A549 treated with ZK216348 at 1 μM for 4 hours (cell line): Measurements from ENCODE around the gene SMIM5. TPM values are rescaled to one million over a fixed set of nuclear protein-coding genes. Genes with fewer than 3 reads are reported as not detected.

Source experiments
- total RNA-seq: library from RNA; stranded (reverse); fragments of 200-300 nt; extraction: Qiagen RNA extraction; gene quantifications from 5 replicates; pipeline ENCODE4 v1.2.3, GENCODE V29; 2022; ENCODE audit warnings: low read depth

Gene SMIM5, protein sequence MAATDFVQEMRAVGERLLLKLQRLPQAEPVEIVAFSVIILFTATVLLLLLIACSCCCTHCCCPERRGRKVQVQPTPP
- total RNA-seq, result 0.64 to 1.4 TPM (median 1.1 TPM) in 5 replicates

DNA sequence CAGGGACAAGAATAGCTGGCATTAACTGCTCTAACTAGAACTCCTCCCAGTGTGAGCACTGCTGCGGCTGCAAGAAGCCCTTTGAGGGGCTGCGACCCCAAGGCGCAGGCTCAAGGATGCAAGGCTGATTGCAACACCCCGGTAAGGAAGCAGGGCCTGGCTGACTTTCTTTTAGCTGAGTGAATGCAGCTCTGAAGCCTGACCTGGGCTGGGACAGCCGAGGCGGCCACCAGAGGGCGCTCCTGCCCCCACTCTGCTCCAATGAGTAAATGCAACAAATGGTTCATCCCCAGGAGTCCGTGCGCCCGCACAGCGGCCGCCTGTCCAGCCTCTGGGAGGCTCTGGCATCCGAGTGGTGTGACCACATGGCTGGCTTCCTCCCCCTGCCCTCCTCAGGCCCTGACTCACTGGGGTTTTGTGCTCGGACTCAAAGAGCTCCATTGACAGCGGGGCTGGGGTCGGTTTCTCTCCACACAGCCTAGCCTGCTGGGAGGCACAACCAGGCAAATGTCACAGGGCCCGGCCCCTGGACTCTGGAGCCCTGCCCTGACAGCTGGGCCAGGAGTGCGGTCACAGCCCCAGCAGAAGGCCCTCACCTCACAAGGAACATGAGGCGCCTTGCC lies at the start of gene SMIM5:
TSS of gene SMIM5 (plus strand) at position 572 of the 623 bp plus-strand sequence. CDS start 6,768 bp downstream, outside the sequence.

DNA sequence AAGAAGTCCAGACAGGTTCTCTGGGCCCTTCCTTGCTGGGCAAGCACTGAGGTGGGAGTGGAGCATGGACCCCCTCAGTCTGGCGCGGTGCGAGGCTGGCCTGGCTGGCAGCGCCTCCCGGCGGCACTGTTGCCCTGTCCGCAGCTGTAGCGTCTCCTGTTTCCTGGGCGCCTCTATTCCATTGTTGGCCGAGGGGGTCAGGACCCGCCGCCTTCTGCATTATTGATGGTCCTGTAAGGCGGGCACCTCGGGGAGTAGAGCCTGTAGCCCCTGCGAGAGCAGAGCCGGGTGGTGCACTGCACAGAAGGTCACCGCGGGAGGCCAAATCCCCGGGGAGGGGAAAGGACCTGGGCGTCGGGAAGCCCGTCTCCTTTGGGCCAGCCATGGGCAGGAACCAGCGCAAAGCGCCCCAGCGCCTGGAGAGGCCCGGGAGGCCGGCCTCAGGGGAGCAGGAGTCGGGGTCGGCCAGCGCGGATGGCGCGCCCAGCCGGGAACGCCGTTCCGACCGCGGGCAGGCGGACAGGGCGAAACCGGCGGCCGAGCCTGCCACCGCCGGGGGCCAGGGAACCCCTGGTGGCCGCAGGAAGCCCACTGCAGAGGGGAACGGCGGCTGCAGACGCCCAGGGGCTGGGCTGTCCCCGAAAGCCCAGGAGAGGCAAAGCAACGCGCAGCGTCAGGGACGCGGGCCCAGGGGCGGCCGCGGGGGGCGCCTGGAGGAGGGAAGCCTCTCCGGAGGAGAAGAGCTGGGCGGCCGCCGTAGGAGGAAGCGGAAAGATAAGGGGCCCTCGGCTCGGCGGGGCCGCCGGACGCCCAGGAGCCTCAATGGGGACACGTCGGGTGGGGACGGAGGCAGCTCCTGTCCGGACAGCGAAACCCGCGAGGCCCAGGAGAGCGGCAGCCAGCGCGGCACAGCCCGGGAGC lies 45.3 kb upstream of the SMIM5 start, which contains the start of gene MYO15B:
TSS of gene MYO15B (plus strand) at position 126 of the 921 bp plus-strand sequence. CDS start at position 384, 258 bp downstream.

DNA sequence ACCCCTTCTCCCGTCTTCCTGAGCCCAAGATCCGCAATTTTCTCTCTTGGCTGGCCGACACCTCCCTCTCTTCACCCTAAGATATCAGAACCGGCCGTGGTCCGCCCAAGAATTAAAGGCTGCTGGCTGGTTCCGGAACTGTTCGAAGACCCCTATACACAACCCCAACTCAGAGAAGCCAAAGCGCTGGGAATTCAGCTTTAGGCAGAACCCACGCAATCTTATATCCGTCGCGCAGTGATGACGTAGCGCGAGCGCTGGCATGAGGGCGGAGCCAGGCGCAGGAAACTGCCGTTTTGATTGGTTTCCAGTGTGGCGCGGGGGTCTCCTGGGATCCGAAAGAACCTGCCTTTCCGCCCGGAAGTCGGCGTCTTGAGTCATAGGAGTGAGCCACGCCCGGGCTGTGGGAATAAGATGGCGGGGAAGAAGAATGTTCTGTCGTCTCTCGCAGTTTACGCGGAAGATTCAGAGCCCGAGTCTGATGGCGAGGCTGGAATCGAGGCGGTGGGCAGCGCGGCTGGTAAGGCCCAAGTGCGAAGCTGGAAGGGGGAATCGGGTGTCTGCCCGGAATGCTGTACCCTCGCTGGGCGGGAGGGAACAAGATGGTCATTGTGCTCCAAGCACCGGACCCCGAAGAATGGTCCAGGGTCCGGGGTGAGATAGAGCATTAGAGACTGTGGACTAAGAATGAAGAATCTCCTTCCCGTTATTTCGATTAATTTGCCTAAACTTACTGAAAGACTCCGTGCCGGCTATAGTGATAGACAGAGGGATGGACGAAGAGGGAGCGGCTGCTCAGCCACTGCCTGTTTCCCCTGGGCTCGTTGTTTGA lies 33.9 kb downstream of the SMIM5 start, which contains the start of the genes RECQL5 and SAP30BP:
TSS of gene RECQL5 (minus strand) at position 196 of the 832 bp plus-strand sequence. CDS start 597 bp downstream, outside the sequence.
TSS of gene SAP30BP (plus strand) at position 380 of the 832 bp plus-strand sequence. CDS start at position 415, 35 bp downstream.

Other genes with a start within 250 kb of the SMIM5 start
- 93.8 to 101 TPM (median 94.7 TPM) in 5 replicates for gene GRB2, start 227.8 kb upstream of the SMIM5 start, total RNA-seq
- 27.0 to 55.8 TPM (median 51.6 TPM) in 5 replicates for gene TMEM94, start 176.8 kb upstream of the SMIM5 start, total RNA-seq
- 7.2 to 12.1 TPM (median 11.0 TPM) in 5 replicates for gene CASKIN2, start 117.9 kb upstream of the SMIM5 start, total RNA-seq
- 23.5 to 45.7 TPM (median 41.5 TPM) in 5 replicates for gene TSEN54, start 116.9 kb upstream of the SMIM5 start, total RNA-seq
- gene LLGL2, start 107.7 kb upstream of the SMIM5 start, total RNA-seq, result 12.2 to 32.9 TPM (median 29.6 TPM) in 5 replicates
- gene MYO15B, start 45.6 kb upstream of the SMIM5 start, total RNA-seq, result 32.3 to 66.7 TPM (median 51.1 TPM) in 5 replicates
- gene RECQL5, start 33.7 kb downstream of the SMIM5 start, total RNA-seq, result 21.0 to 36.0 TPM (median 27.0 TPM) in 5 replicates
- gene SAP30BP, start 33.9 kb downstream of the SMIM5 start, total RNA-seq, result 102 to 139 TPM (median 117 TPM) in 5 replicates
- 50.8 to 123 TPM (median 97.0 TPM) in 5 replicates for gene ITGB4, start 88.0 kb downstream of the SMIM5 start, total RNA-seq
- gene GALK1, start 131.8 kb downstream of the SMIM5 start, total RNA-seq, result 37.4 to 83.5 TPM (median 70.9 TPM) in 5 replicates
- gene UNK, start 151.4 kb downstream of the SMIM5 start, total RNA-seq, result 24.5 to 33.2 TPM (median 29.6 TPM) in 5 replicates
- 3.3 to 7.1 TPM (median 5.1 TPM) in 5 replicates for gene UNC13D, start 211.0 kb downstream of the SMIM5 start, total RNA-seq
- gene WBP2, start 221.9 kb downstream of the SMIM5 start, total RNA-seq, result 87.3 to 112 TPM (median 92.7 TPM) in 5 replicates
- 117 to 177 TPM (median 163 TPM) in 5 replicates for gene TRIM47, start 245.1 kb downstream of the SMIM5 start, total RNA-seq